GM21360 (cell line): ENCODE results near the gene SQOR.

ENCODE experiments used
- ATAC-seq: cut with Tn5 transposase; IDR thresholded peaks from one replicate; pipeline ENCODE4 v1.9.1; 2021; ENCODE audit warnings: mild to moderate bottlenecking, moderate library complexity; ENCODE audit not compliant: unreplicated experiment

SQOR gene

GRCh38 chr15:45634432-45635190 lies at the start of gene SQOR:
TSS of gene SQOR (plus strand) at chr15:45635029. CDS start at chr15:45658924, 23,895 bp downstream.
- peak; percentile 66 for ATAC-seq

- ATAC-seq, result no peak
Observed at GRCh38 chr15:45585069-45585791, 49.6 kb upstream of the SQOR start.

GRCh38 chr15:45586125-45586524 lies 48.7 kb upstream of the SQOR start:
- ATAC-seq, result no peak

- ATAC-seq, result no peak
Observed at GRCh38 chr15:45586601-45587094, 48.2 kb upstream of the SQOR start.

GRCh38 chr15:45587095-45587862 lies 47.5 kb upstream of the SQOR start, which contains the start of gene BLOC1S6:
TSS of gene BLOC1S6 (plus strand) at chr15:45587379. CDS start at chr15:45587444, 65 bp downstream.
- peak; percentile 77 for ATAC-seq

GRCh38 chr15:45587863-45588170 lies 47.0 kb upstream of the SQOR start:
- ATAC-seq, result no peak

- no peak for ATAC-seq
Observed at GRCh38 chr15:45588219-45588875, 46.5 kb upstream of the SQOR start.

GRCh38 chr15:45589256-45589655 lies 45.6 kb upstream of the SQOR start:
- ATAC-seq, result no peak

GRCh38 chr15:45594319-45594718 lies 40.5 kb upstream of the SQOR start:
- ATAC-seq, result no peak

GRCh38 chr15:45594835-45595530 lies 39.8 kb upstream of the SQOR start:
- no peak for ATAC-seq

GRCh38 chr15:45603881-45604280 lies 30.9 kb upstream of the SQOR start:
- ATAC-seq, result no peak

- ATAC-seq, result no peak
Observed at GRCh38 chr15:45604326-45604725, 30.5 kb upstream of the SQOR start.

GRCh38 chr15:45606413-45606812 lies 28.4 kb upstream of the SQOR start:
- no peak for ATAC-seq

- ATAC-seq, result no peak
Observed at GRCh38 chr15:45606841-45607240, 28.0 kb upstream of the SQOR start.

GRCh38 chr15:45611305-45611704 lies 23.5 kb upstream of the SQOR start:
- ATAC-seq, result no peak

- peak; percentile 53 for ATAC-seq
Observed at GRCh38 chr15:45612790-45613415, 21.9 kb upstream of the SQOR start.

GRCh38 chr15:45616901-45617323 lies 17.9 kb upstream of the SQOR start:
- no peak for ATAC-seq

- ATAC-seq, result no peak
Observed at GRCh38 chr15:45618813-45619212, 16.0 kb upstream of the SQOR start.

GRCh38 chr15:45628136-45628535 lies 6.7 kb upstream of the SQOR start:
- no peak for ATAC-seq
